Skeletal muscle cell (primary cell): ENCODE results near the gene ZC2HC1C.
"Not testable (repeated sequence)": the region's sequence is repeated elsewhere in the genome, so short reads cannot be mapped to it uniquely, and the experiment has no call there.

ENCODE experiments used
- DNase-seq: peaks from one replicate; pipeline ENCODE4 v3.0.0-alpha.2; 2010; ENCODE audit warnings: low read depth
- H3K4me3 ChIP-seq: 2 replicates; pipeline ENCODE4 v1.5.1; 2011; ENCODE audit warnings: low read depth, mild to moderate bottlenecking, control low read depth, low read length, moderate library complexity

The ZC2HC1C gene

DNA sequence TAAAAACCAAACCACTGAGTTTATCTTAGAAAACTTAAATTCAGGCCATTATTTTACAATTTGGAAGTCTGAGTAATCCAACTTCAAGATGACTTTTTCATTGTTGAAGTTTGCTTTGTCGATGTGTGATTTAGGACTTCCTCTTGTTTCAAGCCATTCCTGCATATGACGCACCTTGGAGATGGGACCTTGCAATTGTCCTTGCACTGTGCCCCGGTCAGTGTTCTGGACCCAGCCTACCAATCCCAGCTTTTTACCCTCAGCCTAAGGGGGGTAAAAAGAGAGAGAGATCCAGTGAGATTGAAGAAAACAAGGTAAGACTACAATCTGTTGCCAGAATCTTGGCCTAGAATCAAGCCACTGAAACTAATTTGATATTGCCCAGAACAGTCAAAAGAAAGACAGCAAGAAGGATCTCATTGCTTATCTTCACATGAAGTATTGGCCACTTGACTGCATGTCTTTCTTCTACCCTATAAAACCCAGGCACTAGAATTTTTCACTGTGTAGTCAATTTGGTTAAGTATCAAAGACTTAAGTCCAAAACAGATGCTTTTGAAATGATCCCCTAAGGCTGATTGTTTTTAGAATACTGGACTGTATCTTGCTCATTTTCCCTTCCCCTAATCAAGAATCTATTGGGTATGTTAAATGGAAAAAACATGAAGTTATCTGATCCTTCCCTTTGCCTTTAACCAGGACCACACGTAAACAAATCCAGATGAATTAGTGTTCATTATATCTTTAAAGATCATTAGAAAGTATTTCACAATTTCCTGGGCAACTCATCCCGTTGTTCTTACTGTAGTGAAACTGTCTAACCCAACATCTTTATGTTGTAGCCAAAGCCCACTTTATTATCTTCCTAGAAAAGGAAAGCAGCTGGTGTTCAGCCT is 15.8 kb upstream of the ZC2HC1C start:
- no peak for DNase-seq
- H3K4me3 ChIP-seq, result no peak overlapping the region

DNA sequence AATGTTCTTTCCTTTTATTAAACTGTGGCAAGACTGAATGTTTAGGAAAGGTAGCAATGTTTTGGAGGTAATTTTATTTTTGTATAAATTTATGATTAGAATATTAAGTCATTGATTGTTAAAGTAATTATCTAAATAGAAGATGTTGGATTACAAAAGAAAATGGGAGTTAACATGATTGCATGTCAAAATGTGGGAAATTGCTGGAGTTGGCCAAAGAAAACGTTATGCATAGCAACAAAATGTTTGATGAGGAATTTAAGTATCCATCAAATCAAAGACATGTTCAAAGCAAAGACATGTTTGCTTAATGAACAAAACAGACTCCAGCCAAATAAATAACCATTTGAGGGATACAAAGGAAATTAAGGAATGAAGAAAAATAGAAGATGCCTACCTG is 15.0 kb upstream of the ZC2HC1C start:
- H3K4me3 ChIP-seq, result no peak overlapping the region
- no peak for DNase-seq

DNA sequence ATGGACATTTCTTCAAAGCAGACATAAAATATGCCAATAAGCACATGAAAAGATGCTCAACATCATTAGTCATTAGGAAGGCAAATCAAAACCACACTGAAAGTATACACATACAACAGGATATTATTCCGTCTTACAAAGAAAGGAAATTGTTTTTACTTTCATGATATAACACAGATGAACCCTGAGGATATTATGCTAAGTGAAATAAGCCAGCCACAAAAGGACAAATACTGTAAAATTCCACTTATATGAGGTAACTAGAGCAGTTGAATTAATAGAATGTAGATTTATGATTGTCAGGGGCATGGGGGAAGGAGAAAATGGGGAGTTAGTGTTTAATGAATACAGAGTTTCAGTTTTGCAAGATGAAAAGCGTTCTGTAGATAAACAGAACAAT is 9.8 kb upstream of the ZC2HC1C start:
- H3K4me3 ChIP-seq, result no peak overlapping the region
- DNase-seq, result no peak

DNA sequence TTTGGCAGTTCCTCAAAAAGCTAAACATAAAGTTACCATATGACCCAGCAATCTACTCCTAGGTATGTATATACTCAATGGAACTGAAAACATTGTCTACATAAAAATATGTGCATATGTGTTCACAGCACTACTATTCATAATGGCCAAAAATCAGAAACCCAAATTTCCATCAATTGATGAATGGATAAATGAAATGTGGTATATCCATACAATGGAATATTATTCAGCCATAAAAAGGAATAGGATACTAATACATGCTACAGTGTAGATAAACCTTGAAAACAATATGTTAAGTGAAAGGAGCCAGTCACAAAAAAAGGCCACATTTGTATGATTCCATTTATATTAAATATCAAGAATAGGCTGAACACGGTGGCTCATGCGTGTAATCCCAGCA is 9.0 kb upstream of the ZC2HC1C start:
- DNase-seq, result no peak
- no peak overlapping the region for H3K4me3 ChIP-seq

DNA sequence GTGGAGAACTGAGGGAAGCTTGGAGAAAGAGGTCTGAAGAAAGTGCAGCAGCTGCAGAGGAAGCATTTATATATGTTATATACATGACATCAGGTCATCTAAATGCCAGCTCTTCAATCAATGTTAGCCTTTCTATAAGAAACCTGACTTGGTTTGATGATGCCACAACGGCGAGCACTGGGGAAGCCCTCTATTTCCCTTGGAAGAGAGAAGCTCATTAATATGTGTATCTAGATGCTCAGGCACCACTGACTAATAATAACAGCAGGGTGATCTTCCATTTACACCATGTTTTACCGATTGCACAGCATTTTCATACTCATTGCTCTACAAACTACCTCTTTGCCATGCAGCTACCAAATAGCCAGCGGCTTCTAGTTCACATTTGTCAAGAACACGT is 6.4 kb upstream of the ZC2HC1C start:
- no peak for DNase-seq
- H3K4me3 ChIP-seq, result peak overlapping the region; percentile 63

DNA sequence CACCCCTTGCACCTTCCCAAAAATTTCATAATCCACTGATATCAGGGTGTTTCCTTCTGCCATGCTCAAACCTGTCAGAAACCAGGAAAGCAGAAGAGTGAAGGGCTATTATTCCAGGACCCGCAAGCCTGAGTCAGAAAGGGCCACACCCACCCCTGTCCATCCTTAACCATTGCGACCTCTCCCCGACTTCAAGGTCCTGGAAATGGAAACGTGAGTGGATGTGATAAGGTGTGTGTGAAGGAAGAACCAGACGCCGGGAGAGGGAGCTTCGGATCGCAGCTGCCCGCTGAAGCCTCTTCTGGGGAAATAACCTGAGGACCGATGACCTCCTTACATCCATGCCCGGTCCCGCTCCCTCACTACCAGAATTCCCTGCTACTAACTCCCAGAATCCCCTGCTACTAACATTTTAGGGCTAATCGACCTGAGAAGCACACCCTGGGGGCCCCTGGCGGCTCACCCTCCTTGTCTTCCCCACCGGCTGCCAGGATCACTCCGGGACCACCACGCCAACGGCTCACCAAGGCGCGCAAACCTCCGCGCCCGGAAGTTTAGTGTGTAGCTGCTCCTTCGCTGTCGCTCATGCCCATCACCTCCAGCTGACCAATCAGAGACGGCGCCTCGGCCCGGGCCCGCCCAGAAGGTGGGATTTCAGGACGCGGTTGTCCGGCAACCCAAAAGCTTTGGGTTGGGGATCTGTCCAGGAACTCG is 5.8 kb upstream of the ZC2HC1C start, which contains the start of gene ACYP1:
ACYP1 (minus strand) TSS at position 534 of the 714 bp plus-strand sequence; CDS start at position 63, 471 bp downstream.
- peak; percentile 48 for DNase-seq
- H3K4me3 ChIP-seq, result peak within 1 kb of the TSS; percentile 63

DNA sequence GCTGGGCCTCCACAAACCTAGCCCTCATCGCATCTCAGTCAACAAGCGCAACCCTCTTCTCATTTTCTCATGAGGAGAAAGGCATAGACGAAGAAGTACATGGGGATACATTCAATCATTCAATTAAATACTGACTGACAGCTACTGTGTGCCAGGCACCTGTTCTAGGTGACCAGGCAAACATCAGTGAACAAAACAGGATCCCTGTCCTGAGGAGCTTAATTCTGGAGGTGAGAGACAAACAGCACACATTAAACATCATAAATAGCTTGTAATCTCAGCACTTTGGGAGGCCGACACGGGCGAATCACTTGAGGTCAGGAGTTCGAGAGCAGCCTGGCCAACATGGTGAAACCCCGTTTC is 5.3 kb upstream of the ZC2HC1C start:
- no peak for DNase-seq
- H3K4me3 ChIP-seq, result peak overlapping the region; percentile 63

DNA sequence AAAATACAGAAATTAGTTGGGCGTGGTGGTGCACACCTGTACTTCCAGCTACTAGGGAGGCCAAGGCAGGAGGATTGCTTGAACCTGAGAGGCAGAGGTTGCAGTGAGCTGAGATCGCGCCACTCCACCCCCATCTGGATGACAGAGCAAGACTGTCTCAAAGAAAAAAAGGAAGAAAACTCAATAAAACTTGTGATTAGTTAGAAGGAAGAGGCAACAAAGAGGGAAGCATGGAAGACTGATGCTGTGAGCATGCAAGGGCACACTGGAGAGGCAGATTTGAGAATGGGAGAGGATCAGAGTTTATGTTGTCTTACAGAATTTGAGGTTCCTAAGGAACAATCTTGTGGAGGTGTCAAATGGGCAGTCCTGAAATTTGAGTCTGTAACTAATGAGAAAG is 2.8 kb upstream of the ZC2HC1C start:
- no peak overlapping the region for H3K4me3 ChIP-seq
- DNase-seq, result no peak

DNA sequence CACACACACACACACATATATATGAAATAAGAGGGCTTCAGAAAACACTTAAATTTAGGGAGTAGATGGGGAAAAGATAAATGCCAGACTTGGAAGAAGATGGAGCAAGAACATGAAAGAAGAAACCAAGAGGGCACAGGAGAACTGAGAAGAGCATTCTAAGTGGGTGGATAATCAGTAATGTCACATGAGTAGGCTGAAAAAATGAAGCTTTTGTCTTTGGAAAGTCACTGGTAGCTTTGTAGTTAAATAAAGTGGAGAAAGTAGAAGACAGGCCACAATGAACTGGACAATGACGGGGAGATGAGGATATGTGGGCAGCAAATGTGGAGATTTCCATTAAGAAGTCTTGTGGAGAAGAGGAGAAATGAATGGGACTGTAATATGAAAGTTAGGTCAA is 2.2 kb upstream of the ZC2HC1C start:
- no peak for DNase-seq
- H3K4me3 ChIP-seq, result no peak overlapping the region

DNA sequence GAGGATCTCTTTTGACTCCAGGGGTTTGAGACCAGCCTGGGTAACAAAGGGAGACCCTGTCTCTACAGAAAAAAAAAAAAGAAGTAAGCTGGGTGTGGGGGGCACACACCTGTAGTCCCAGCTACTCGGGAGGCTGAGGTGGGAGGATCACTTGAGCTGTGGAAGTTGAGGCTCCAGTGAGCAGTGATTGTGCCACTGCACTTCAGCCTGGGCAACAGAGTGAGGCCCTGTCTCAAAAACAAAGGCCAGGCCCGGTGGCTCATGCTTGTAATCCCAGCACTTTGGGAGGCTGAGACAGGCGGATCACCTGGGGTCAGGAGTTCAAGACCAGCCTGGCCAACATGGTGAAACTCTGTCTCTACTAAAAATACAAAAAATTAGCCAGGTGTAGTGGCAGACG is 1.7 kb upstream of the ZC2HC1C start:
- not testable (repeated sequence) for DNase-seq

DNA sequence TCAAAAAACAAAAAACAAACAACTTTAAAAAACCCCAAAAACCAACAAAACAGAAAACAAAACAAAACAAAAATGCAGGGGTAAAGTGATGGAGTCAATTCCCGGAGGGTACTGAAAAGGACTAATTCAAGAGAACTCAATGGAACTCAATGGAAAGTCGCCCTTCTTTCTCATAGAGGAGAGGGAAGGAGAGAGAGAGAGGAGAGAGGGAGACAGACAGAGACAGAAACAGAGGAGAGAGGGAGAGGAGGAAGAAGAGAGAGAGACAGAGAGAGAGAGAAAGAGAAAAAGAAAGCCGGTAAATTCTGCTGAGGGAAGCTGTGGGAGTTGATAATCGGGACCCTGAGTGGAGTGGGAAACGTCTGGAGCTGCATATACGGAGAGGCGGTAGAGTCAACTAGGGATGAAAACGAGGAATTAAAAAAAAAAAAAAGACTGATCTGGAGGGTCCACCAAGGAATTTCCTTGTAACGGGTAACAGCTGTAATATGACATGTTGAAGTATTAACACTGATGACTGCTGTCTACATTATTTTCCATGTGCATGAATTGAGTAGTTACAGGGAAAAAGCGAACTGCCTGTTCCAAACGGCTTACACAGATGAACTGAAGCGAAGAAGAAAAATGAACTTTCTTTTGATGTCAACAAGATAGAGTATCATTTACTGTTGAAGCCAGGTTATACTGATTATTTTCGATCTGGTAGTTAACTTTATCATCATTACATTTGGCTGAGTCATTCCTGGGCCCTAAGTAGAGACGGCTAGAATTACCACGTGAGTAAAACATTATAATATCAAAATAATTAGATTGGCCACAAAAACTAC is 934 bp upstream of the ZC2HC1C start:
- peak overlapping the region; percentile 59 for H3K4me3 ChIP-seq
- no peak for DNase-seq

More for the DNA sequence above, 1.7 kb upstream of the ZC2HC1C start:
- not testable (repeated sequence) for H3K4me3 ChIP-seq

DNA sequence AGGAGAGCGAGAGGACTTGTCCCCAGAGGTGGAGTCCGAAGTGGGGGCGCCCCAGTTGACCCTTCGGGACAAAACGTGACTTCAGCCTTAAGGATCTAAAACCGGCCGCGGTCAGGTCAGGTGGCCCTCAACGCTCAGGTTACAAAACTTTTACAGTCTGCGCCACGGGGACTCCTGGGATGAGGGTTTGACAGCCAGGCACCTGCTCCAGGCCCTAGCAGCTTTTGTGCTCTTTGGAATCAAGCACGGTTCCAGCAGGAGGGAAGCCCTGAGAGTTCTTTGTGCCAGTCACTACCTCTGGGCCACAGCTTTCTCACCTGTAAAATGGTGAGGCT is 337 bp downstream of the ZC2HC1C start:
- no peak for DNase-seq
- H3K4me3 ChIP-seq, result peak overlapping the region; percentile 59

DNA sequence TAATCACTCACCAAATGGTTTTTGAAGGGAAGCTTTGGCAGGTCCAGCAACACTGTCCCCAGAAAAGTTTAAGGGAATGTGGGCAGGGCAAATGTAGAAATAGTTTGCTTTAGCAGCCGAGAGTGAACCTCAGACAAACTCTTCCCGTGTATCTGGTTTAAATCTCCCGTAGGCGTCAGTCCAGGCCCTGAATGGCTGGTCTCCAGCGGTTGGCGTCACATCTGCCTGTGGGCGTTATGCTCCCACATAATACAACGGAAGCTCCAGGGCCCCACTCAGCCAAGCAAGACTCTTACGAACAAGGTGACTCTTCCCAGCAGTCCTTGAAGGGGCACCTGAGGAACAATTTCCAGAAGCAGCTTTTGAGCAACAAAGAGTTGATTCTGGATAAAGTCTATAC is 942 bp downstream of the ZC2HC1C start:
- no peak for DNase-seq
- H3K4me3 ChIP-seq, result no peak overlapping the region

DNA sequence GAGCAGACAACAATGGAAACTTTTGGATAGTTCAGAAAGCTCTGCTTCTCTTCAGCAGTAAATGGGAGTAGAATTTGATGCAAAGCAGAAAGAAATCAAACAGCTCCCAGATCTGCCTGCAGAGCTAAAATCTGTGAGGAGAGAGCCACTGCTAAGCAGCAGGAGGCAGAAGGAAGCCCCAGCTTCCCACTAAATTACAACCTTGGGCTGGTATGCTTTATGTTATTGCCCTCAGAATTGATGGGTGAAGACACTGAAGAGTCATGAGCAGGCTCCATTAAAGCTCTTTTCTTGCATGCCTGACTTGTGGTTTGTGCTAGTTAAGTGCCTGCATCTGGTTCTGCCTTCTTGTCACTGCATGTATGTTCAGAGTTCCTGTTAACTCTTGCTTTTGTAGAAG is 8.4 kb downstream of the ZC2HC1C start:
- no peak overlapping the region for H3K4me3 ChIP-seq
- no peak for DNase-seq

DNA sequence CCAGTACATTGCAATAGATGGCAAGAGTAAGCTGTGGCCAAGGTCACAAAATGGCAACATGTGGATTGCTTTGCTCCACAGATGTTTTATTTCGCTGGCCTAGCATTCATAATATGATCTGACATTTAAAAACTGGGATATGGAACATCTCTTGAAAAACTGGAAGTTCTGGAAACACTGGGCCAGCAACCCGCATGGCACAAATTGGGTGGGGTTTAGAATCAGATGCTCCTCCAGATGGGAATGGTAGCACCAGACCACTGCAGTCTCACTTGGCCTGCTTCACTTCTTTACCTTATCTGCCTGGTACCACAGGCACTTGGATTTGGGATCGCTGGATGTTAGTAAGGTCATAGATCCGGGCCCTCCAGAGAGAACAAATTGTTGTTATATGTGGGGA is 10.1 kb downstream of the ZC2HC1C start:
- DNase-seq, result no peak

DNA sequence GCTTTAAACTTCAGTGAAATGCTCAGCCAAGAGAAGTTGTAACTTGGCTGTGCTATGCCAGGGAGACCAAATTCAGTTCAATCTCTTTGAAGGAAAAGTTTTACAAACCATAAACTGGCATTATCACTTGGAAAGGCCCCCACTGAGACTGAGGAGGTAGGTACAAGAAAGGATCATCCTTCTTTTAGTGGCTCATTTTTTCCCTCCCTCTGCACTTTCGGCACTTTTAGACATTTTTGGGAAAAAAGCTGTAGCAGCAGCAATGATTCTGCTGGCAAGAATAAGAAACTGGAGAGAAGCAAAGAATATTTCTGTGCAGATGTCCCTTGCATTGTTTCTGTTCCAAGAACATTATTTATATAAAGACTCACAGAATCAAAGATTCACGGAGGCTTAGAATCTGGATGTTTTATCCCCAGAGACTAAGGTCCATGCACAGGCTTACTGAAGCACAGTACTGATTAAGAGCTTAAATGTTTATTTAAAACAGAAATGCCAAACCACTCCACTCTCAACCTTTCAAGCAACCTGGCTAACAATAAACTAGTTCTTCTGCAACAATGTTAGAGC is 12.3 kb downstream of the ZC2HC1C start:
- H3K4me3 ChIP-seq, result no peak overlapping the region
- DNase-seq, result no peak

More for the DNA sequence above, 10.1 kb downstream of the ZC2HC1C start:
- no peak overlapping the region for H3K4me3 ChIP-seq

DNA sequence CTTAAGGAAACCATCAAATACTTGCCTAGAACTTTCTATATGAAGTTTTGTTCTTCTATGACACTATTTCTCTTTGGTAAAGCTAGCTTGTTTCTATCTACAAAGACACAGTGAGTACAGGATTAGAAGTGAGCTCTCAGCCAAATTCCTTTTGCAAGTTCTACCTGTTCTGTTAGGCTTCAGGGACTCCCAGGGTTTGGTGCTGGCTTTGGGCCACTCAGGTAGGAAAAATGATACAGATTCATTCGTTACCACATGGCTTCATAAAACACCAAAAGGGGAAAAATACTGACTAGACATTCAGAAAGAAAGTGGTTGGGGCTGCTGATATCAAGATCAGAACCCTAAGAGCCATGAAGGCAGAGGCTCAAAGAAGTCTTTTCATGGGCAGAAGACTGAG is 13.8 kb downstream of the ZC2HC1C start:
- DNase-seq, result no peak
- no peak overlapping the region for H3K4me3 ChIP-seq

DNA sequence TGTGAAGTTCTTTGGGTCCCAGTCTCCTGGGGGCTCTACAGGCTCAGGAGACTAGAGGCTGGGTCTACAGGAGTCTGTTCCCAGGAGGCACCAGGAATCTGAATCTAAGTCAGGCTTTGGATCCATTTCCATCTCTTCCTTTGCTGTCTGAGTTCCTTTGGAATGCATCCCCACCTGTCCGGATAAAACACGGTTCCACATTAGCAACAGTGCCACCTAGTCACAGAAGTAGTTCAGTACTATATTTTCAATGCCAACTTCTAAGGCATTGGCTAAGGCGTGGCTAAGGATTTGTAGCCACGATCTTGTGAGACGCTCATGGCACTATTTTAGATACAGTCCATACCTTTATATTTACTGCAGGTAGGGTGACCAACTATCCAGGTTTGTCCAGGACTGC is 15.1 kb downstream of the ZC2HC1C start:
- DNase-seq, result no peak
- H3K4me3 ChIP-seq, result no peak overlapping the region

DNA sequence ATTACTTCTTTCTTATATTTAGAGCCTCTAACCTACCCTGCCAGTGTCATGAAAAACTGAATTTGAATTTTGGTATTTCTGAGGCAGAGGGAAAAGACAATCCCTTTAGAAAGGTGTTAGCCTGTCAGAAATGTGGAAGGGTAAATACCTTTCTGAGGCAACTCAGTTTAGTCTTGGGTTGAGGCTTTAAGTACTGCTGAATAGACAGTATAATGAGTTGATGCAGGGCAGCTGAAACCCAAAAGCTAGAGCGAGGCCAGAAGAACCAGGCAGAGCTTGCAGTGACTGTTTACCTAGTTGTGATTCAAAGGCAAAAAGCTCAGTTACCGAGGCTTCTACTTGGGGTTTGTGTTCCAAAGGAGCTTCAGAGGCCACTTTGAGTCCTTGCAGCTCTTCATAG is 18.7 kb downstream of the ZC2HC1C start:
- H3K4me3 ChIP-seq, result no peak overlapping the region
- no peak for DNase-seq
